Uterus (tissue), 4 donors: ENCODE measurements around the gene JAZF1. TPM values are rescaled to one million over a fixed set of nuclear protein-coding genes. Genes with fewer than 3 reads are reported as not detected.

Experiments used
- DNase-seq, 2 donors: peaks; one replicate each; pipeline ENCODE4 v3.0.0-alpha.2; 2019 to 2020
- H3K27ac ChIP-seq, 2 donors: fragments of 200-600 bp; sonication (generic); 1 replicate in 1 of 2; 2 replicates in 1 of 2; pipeline ENCODE4 v1.5.1; 2016 to 2018
- H3K27me3 ChIP-seq, 2 donors: fragments of 200-600 bp; sonication (generic); one replicate each; pipeline ENCODE4 v1.5.1; 2018 to 2019; ENCODE audit warnings: control low read depth in 1 of 2
- H3K36me3 ChIP-seq, 2 donors: fragments of 200-600 bp; sonication (generic); one replicate each; pipeline ENCODE4 v1.5.1; 2019; ENCODE audit warnings: control low read depth in 1 of 2
- H3K4me1 ChIP-seq, 2 donors: fragments of 200-600 bp; sonication (generic); one replicate each; pipeline ENCODE4 v1.5.1; 2018 to 2019; ENCODE audit warnings: control low read depth in 1 of 2
- H3K4me3 ChIP-seq, 2 donors: fragments of 200-600 bp; sonication (generic); 1 replicate in 1 of 2; 2 replicates in 1 of 2; pipeline ENCODE4 v1.5.1; 2018 to 2019; ENCODE audit warnings: mild to moderate bottlenecking in 1 of 2
- H3K9me3 ChIP-seq, 2 donors: fragments of 200-600 bp; sonication (generic); one replicate each; pipeline ENCODE4 v1.5.1; 2019; ENCODE audit warnings: control low read depth in 1 of 2
- CTCF ChIP-seq, 4 experiments: fragments of 200-600 bp in 2 of 4; fragments of 450-650 bp in 2 of 4; sonication (generic) in 2 of 4; IDR thresholded peaks; one replicate each; pipeline ENCODE4 v1.5.1; 2016 to 2019; ENCODE audit warnings: antibody characterized with exemption in 4 of 4, mild to moderate bottlenecking in 2 of 4, moderate library complexity in 1 of 4
- POLR2A ChIP-seq, 2 donors: fragments of 450-650 bp; IDR thresholded peaks; one replicate each; pipeline ENCODE4 v1.6.1; 2016; ENCODE audit warnings: antibody characterized with exemption in 2 of 2, mild to moderate bottlenecking in 1 of 2, moderate library complexity in 1 of 2
- intact Hi-C: fragments of 100-400 bp; cut with DNase I; formaldehyde crosslinking; loops from one replicate; pipeline ENCODE4 v1.15.1; 2023; ENCODE audit warnings: low total_unique reads
- total RNA-seq, 4 donors: library from RNA; depleted of rRNA in 3 of 4; stranded (reverse); fragments of >200 nt in 3 of 4; gene quantifications; one replicate each; pipeline versions ENCODE4 v1.1.0 to v1.2.4, GENCODE V29; 2014 to 2023
- donor health status: DM: yes; HTN: yes; CAD: no.

JAZF1 gene
- total RNA-seq, 4 donors from 2014 or later, result 27.6 to 58.5 (median 34.4) TPM

DNA sequence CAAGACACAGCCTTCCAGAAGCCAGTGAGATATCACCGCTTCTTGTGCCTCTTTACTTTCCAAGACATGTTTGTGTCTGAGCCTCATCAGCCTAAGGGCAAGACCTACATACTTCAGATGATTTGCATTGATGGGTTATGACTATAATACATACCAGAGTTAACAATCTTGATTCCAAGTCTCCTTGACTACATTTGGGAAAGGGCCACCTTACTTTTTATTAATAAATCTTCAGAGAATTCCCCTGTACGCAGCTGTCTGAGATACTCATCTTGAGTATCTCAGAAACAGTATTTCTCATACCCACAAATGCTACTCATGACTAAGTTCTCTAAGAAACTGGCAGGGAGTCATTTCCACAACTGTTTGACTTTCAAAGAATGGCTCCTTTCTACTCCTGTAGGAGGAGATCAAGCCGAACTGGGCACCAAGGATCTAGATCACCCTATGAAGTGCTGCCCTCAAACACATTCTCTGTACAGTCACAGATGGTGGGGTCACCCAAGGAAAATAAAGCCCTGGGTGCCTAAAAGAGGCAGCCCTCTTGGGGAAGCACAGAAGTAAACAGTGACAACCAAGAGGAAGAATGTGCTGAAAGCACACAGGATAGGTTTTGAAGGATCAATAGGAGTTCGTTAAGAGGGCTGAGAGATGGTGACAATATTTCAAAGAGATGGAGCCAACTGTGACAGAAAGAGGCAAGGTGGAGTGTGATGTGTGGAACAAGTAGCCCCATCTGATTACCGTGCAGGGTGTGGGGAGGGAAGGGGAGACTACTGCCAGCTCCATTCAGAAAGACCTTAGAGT, 138.9 kb downstream of the JAZF1 start:
- peak overlapping the region in 1 of 2 donors; percentile 10 for H3K27ac ChIP-seq
- DNase-seq, result no peak
- no peaks in the 10 kb centered on the region for H3K9me3 ChIP-seq
- H3K27me3 ChIP-seq, result no peaks in the 10 kb centered on the region
- H3K4me1 ChIP-seq, result peaks cover 0 to 4% of the 10 kb centered on the region in 2 donors
- H3K36me3 ChIP-seq, result no peaks in the 10 kb centered on the region
- intact Hi-C loops, result no loop called here
- no peak overlapping the region for H3K4me3 ChIP-seq
- TF ChIP-seq CTCF (IDR thresholded peaks at IDR 0.05) (no peak), POLR2A (IDR thresholded peaks at IDR 0.05) (no peak)

GRCh38 chr7:28038175-28038797, 142.3 kb downstream of the JAZF1 start:
- peak overlapping the region; percentile 73 to 77 for H3K27ac ChIP-seq
- peaks cover 0 to 12% of the 10 kb centered on the region in 2 donors for H3K4me1 ChIP-seq
- no peaks in the 10 kb centered on the region for H3K27me3 ChIP-seq
- no peak overlapping the region for H3K4me3 ChIP-seq
- no peaks in the 10 kb centered on the region for H3K36me3 ChIP-seq
- intact Hi-C loops, result no loop called here
- no peak for DNase-seq
- TF ChIP-seq CTCF (IDR thresholded peaks at IDR 0.05) (no peak), POLR2A (IDR thresholded peaks at IDR 0.05) (no peak)
- no peaks in the 10 kb centered on the region for H3K9me3 ChIP-seq

GRCh38 chr7:28037220-28038010, 143.2 kb downstream of the JAZF1 start:
- Histone ChIP-seq H3K4me1 (peaks cover 0 to 12% of the 10 kb centered on the region in 2 donors), H3K4me3 (no peak overlapping the region), H3K27me3 (no peaks in the 10 kb centered on the region), H3K27ac (peak overlapping the region; percentile 73 to 77), H3K36me3 (no peaks in the 10 kb centered on the region), H3K9me3 (no peaks in the 10 kb centered on the region)
- peak in 1 of 2 donors; percentile 29 for DNase-seq
- intact Hi-C loops, result no loop called here
- TF ChIP-seq CTCF (IDR thresholded peaks at IDR 0.05) (no peak), POLR2A (IDR thresholded peaks at IDR 0.05) (no peak)

DNA sequence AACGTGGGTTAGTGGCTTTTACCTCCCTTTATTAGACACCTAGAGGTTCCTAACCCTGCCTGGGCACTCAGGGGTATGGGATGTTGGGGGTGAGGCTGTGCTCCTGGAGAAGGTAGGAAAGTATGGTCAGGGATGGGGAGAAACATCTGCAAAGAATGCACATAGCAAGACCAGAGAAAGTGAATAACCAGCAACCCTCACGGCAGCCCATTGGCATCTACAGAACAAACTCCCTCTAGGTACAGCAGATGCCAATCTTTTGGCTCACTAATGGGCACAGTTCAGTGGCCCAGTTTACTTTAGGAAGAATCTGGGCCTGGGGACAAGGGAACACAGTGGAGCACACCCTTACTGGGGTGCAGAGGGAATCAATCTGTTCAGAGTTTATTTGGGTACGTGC, 143.9 kb downstream of the JAZF1 start:
- Histone ChIP-seq H3K27me3 (no peaks in the 10 kb centered on the region), H3K36me3 (no peaks in the 10 kb centered on the region), H3K27ac (peak overlapping the region; percentile 70 to 77), H3K4me1 (peaks cover 0 to 12% of the 10 kb centered on the region in 2 donors), H3K4me3 (no peak overlapping the region), H3K9me3 (no peaks in the 10 kb centered on the region)
- DNase-seq, result no peak
- intact Hi-C loops, result no loop called here
- TF ChIP-seq POLR2A (IDR thresholded peaks at IDR 0.05) (no peak), CTCF (IDR thresholded peaks at IDR 0.05) (no peak)
